Left renal cortex interstitium (tissue), 4 donors: ENCODE data around the gene RGL1. TPM values are rescaled to one million over a fixed set of nuclear protein-coding genes. Genes with fewer than 3 reads are reported as not detected.

Experiments
- polyA plus RNA-seq, 4 donors: library from polyadenylated mRNA; unstranded; fragments of 120-200 nt; gene quantifications; one replicate each; pipeline ENCODE4 v1.2.1, GENCODE V29; 2013; ENCODE audit not compliant: insufficient read length in 4 of 4

Gene RGL1
- polyA plus RNA-seq, 4 donors, result 49.2 to 58.2 (median 51.3) TPM

Other genes with a start within 250 kb of the RGL1 start
- 1 to 10 TPM; 2.5 to 4.9 (median 3.1) TPM for gene NCF2, start 214.7 kb upstream of the RGL1 start, polyA plus RNA-seq
- 100 to 1,000 TPM; 133 to 197 (median 163) TPM for gene ARPC5, start 169.3 kb upstream of the RGL1 start, polyA plus RNA-seq
- gene APOBEC4, start 151.8 kb upstream of the RGL1 start, polyA plus RNA-seq, result not detected
- 1 to 10 TPM; 5.7 to 8.1 (median 7.7) TPM for gene COLGALT2, start 232.6 kb downstream of the RGL1 start, polyA plus RNA-seq
- gene TSEN15, start 246.6 kb downstream of the RGL1 start, polyA plus RNA-seq, result 10 to 100 TPM; 44.3 to 48.2 (median 44.9) TPM